Activated naive CD4-positive, alpha-beta T cell treated with Interleukin-2 at 50 U/mL for 16 hours (primary cell): ENCODE measurements around the gene ESF1.
"Not testable (repeated sequence)": the region's sequence is repeated elsewhere in the genome, so short reads cannot be mapped to it uniquely, and the experiment has no call there.

Experiments
- DNase-seq: peaks from one replicate; pipeline ENCODE4 v3.0.0-alpha.2; 2020

ESF1 gene

GRCh38 chr20:13788167-13788834 lies 3.6 kb upstream of the ESF1 start:
- peak; percentile 31 for DNase-seq

DNA sequence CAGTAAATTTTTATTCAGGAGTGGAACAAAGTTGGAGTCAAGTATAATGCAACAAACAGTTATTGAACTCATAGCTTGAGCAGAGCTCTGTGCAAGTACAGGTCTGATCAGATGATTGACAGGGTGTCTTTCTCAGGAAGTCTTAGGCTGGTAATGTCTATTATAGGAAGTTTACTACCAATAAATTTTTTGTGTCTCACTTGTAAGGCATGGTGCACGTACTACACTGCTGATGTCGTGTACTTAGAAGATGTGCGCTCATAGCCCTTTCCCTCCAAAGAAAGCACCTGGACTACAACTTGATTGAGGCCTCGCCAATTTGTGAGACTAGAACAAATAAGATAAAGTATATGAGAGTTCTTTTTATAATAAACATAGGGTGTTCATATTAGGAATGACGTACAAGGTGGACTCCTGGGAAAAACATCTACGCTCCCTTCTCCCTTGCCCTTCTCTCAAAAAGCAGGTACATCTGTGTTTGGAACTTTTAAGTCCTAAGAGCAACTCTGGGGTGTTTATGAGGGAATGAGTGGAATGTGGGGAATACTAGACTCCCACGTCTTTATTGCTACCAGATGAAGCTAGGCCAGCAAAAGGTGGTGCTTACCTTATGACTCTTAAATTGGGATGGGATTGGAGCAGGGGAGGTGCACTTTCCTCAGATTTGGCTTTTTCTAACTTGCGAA lies 1.6 kb upstream of the ESF1 start:
- DNase-seq, result no peak

- DNase-seq, result no peak
Observed at GRCh38 chr20:13784271-13784892, 337 bp downstream of the ESF1 start.

DNA sequence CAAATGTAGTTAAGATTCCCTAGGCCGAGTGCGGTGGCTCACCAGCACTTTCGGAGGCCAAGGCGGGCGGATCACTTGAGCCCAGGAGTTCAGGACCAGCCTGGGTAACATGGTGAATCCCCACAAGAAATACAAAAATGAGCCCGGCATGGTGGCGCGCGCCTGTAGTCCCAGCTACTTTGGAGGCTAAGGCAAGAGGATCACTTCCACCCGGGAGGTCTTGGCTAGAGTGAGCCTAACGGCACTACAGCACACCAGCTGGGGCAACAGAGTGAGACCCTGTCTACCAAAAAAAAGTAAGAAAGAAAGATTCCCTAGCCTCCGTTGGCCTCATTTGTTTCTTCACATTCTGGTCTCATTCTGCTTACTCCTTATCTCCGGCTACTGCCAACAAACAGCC lies 1.2 kb downstream of the ESF1 start:
- no peak for DNase-seq

DNA sequence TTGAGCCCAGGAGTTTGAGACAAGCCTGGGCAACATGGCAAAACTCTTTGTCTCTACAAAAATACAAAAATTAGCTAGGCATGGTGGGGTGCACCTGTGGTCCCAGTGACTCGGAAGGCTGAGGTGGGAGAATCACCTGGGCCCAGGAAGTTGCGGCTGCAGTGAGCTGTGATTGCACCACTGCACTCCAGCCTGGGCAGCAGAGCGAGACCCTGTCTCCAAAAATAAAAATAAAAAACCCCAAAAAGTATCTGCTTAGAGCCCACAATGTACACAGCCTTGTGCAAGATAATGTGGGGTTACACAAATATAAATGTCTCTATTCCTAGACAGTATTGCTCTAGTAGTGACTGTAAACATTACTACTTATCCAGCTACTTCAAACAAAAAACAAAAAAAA lies 5.9 kb downstream of the ESF1 start:
- DNase-seq, result no peak

GRCh38 chr20:13777171-13777601 lies 7.5 kb downstream of the ESF1 start:
- no peak for DNase-seq

- no peak for DNase-seq
Observed at GRCh38 chr20:13775867-13776266, 8.9 kb downstream of the ESF1 start.

DNA sequence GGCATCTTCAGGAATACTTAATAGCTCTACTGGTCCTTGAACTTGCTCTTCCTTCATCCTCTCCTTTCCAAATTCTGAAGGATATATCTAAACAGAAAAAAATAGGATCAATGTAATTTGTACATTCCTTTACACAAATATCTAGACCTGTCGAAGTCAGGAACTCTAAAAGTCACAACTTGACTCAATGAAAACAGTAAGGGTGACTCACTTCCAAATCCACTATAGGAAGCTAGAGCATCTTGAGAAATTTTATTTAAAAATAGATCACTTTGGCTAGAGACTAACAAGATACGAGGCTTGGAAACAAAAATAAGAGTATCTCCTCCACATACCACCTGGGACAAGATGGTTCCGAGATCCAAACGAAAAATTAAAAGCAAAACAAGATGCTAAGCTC lies 12.2 kb downstream of the ESF1 start:
- DNase-seq, result no peak

- DNase-seq, result no peak
Observed at GRCh38 chr20:13771853-13772453, 12.8 kb downstream of the ESF1 start.

DNA sequence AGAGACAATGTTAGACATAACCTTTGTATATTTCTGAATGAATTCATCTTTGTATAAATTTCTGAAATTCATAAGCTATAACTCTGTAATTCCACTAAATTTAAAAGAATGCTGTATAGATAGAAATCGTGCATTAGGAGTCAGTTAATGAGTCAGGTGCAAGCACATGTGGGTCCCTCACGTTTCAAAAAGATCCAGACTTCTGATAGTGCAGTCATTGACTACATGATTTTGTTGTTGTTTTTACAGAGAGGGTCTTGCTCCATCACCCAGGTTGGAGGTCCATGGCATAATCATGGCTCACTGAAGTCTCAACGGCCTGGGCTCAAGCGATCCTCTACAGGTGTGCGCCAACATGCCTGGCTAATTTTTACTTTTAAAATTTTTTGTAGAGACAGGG lies 14.6 kb downstream of the ESF1 start:
- no peak for DNase-seq

GRCh38 chr20:13765868-13766416 lies 18.8 kb downstream of the ESF1 start:
- DNase-seq, result no peak

DNA sequence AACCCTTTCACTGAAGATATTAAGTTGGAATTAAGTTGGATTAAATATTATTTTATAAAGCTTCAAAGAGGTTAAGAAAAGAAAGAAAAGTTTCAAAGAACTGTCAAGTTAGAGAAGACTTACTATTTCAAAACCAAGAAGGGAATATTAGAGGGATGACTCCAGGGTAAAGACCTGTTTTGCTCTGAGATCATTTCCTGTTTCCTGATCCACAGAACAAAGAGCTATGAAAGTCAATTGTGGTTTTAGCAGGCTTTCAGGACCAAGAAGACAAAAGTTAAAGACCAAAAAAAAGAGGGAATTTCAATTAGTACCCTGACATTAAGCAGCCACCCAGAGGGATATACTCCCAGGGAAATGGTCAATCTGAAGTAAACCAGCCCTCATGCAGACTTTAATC lies 19.4 kb downstream of the ESF1 start:
- DNase-seq, result no peak

DNA sequence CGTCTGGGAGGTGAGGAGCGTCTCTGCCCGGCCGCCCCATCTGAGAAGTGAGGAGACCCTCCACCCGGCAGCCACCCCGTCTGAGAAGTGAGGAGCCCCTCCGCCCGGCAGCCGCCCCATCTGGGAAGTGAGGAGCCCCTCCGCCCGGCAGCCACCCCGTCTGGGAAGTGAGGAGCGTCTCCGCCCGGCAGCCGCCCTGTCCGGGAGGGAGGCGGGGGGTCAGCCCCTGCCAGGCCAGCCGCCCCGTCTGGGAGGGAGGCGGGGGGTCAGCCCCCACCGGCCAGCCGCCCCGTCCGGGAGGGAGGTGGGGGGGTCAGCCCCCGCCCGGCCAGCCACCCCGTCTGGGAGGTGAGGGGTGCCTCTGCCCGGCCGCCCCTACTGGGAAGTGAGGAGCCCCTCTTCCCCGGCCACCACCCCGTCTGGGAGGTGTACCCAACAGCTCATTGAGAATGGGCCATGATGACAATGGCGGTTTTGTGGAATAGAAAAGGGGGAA lies 24.2 kb downstream of the ESF1 start:
- DNase-seq, result not testable (repeated sequence)

GRCh38 chr20:13758884-13759283 lies 25.8 kb downstream of the ESF1 start:
- no peak for DNase-seq

DNA sequence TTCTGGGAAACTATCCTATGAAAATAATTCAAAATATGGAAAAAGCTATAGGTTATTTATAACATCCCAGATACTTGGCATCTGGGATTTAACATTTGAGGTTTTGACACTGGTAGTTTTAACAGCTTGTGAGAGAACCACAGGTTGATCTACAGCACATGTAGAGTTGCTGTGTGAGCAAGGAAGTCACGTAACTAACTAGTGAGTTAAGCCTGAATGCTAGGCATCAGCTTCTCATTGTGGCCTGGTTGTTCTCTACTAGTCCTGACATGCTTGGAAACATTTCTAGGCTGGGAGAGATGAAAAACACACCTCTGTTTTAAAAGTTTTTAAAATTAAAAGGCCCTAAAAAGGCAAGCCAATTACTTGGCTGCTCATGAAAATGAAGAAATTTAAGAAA lies 28.2 kb downstream of the ESF1 start:
- no peak for DNase-seq

- no peak for DNase-seq
Observed at GRCh38 chr20:13755809-13756208, 28.9 kb downstream of the ESF1 start.

- DNase-seq, result no peak
Observed at GRCh38 chr20:13753436-13754036, 31.2 kb downstream of the ESF1 start.

DNA sequence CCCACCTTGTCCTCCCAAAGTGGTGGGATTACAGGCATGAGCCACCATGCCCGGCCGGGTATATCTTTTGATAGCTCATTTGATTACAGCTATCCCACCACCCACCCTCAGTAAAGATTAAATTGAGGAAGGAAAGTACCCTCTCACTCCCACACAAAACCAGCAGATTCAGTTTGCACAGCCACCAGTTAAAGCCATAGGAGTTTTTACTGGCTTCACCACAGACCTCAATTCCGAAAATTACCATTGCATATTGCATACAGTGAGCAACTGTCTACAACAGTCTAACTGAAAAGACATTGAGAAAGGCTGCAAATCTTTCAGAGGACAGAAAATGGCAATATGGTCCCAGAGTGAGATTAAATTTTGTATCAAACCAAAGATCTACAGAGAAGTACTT lies 34.9 kb downstream of the ESF1 start:
- DNase-seq, result no peak

GRCh38 chr20:13745784-13746183 lies 38.9 kb downstream of the ESF1 start:
- DNase-seq, result no peak

DNA sequence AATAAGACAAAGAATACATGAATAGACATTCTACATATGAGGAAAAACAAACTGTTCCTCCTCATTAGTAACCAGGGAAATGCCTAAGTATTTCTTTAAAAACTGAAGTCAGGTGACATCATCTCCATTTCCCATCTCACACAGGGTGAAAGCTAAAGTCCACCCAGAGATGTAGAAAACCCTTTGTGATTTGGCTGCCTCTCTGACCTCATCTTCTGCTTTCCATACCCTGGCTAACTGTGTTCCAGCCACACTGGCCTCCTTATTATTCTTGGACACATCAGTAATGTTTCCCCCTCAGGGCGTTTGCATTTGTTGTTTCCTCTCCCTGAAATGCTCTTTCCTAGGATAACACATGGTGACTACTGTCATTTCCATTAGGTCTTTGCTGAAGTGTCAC lies 40.4 kb downstream of the ESF1 start:
- no peak for DNase-seq

DNA sequence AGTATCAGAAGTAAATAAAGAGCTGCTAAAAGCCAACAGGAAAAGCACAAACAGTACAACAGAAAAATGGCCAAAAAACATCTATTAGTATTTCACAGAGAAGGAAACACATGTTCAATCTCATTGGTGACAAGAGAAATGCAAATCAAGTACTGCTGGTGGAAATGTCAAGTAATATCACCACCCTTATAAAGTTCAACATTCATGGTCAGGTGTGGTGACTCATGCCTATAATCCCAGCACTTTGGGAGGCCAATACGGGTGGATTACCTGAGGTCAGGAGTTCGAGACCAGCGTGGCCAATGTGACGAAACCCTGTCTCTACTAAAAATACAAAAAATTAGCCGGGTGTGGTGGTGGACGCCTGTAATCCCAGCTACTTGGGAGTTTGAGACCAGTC lies 42.8 kb downstream of the ESF1 start:
- DNase-seq, result no peak

- no peak for DNase-seq
Observed at GRCh38 chr20:13739731-13740649, 44.7 kb downstream of the ESF1 start.
